HCT116 (cell line): ENCODE measurements around the gene GOSR1. TPM values are rescaled to one million over a fixed set of nuclear protein-coding genes. Genes with fewer than 3 reads are reported as not detected.
A peak's percentile ranks its signal among the peaks of the same experiment; 100 is the strongest.
"Not testable (repeated sequence)": the region's sequence is repeated elsewhere in the genome, so short reads cannot be mapped to it uniquely, and the experiment has no call there.

Experiments
- ATAC-seq: fragments of 200-7000 bp; cut with Tn5 transposase; 2 replicates; pipeline ENCODE4 v1.9.1; 2020; ENCODE audit warnings: mild to moderate bottlenecking, moderate library complexity
- BruUV-seq: library from RNA; stranded (reverse); fragments of 400-500 nt; replicated peaks from 2 replicates; lab custom pipeline; 2021; lab: Mats Ljungman, UMichigan
- CTCF ChIA-PET: fragments of 300-600 bp; sonication (Branson Sonifier 250); formaldehyde crosslinking; loops from one replicate; lab custom pipeline; 2021; ENCODE audit warnings: antibody characterized with exemption; lab: Charles Lee
- POLR2A ChIA-PET: fragments of 300-600, 350-600 bp; sonication (Branson Sonifier 250); formaldehyde crosslinking; loops from one replicate; lab custom pipeline; 2021; ENCODE audit warnings: antibody characterized with exemption; lab: Charles Lee
- RAD21 ChIA-PET, 2 experiments: fragments of 300-600 bp; sonication (Branson Sonifier 250); formaldehyde crosslinking; loops; one replicate each; lab custom pipeline; 2023; ENCODE audit warnings: low total read pairs in 2 of 2; ENCODE audit not compliant: uncharacterized antibody in 2 of 2, unreplicated experiment in 2 of 2, low non-redundant PET in 1 of 2; lab: Charles Lee
- DNase-seq: peaks from one replicate; pipeline ENCODE4 v3.0.0-alpha.2; 2010; ENCODE audit warnings: low read depth, low spot score
- H2AFZ ChIP-seq: fragments of 200-600 bp; shearing (Covaris generic), sonication (generic); 2 replicates; pipeline ENCODE4 v1.6.1; 2017; ENCODE audit warnings: low read depth, mixed run types, mixed read lengths, antibody characterized with exemption, low read length; ENCODE audit not compliant: poor library complexity, severe bottlenecking
- H3K27ac ChIP-seq: 2 replicates; pipeline ENCODE4 v1.5.1; 2012; ENCODE audit warnings: low read depth, low read length
- H3K27me3 ChIP-seq: fragments of 200-600 bp; sonication (generic); 2 replicates; pipeline ENCODE4 v1.6.1; 2016; ENCODE audit warnings: mixed run types, low read length, mixed read lengths; ENCODE audit not compliant: insufficient read depth
- H3K36me3 ChIP-seq, 2 experiments: fragments of 200-500 bp in 1 of 2; fragments of 200-600 bp in 1 of 2; sonication (Bioruptor generic) in 1 of 2; sonication (generic) in 1 of 2; 2 replicates each; pipeline versions ENCODE4 v1.5.1 to v1.6.1; 2014 to 2016; ENCODE audit warnings: low read length in 2 of 2, inconsistent platforms in 1 of 2, mixed read lengths in 1 of 2, mixed run types in 1 of 2; ENCODE audit not compliant: insufficient read depth in 2 of 2, control insufficient read depth in 1 of 2
- H3K4me1 ChIP-seq, 2 experiments: fragments of 200-600 bp in 1 of 2; sonication (generic) in 1 of 2; 2 replicates each; pipeline versions ENCODE4 v1.5.1 to v1.6.1; 2012 to 2017; ENCODE audit warnings: low read length in 2 of 2, inconsistent platforms in 1 of 2, mild to moderate bottlenecking in 1 of 2, mixed read lengths in 1 of 2, mixed run types in 1 of 2, moderate library complexity in 1 of 2; ENCODE audit not compliant: insufficient read depth in 2 of 2, control insufficient read depth in 1 of 2
- H3K4me2 ChIP-seq: fragments of 200-600 bp; sonication (generic); 2 replicates; pipeline ENCODE4 v1.6.1; 2017; ENCODE audit warnings: mixed run types, low read length, mixed read lengths
- H3K4me3 ChIP-seq, 2 experiments: fragments of 200-600 bp in 1 of 2; sonication (generic) in 1 of 2; replicated peaks in 1 of 2; 2 replicates each; pipeline ENCODE4 v1.5.1; 2011 to 2016; ENCODE audit warnings: low read length in 2 of 2, control low read depth in 1 of 2, low read depth in 1 of 2, mild to moderate bottlenecking in 1 of 2, mixed read lengths in 1 of 2, mixed run types in 1 of 2
- H3K79me2 ChIP-seq: fragments of 200-600 bp; sonication (generic); 2 replicates; pipeline ENCODE4 v1.6.1; 2017; ENCODE audit warnings: mild to moderate bottlenecking, mixed run types, low read length, moderate library complexity, mixed read lengths; ENCODE audit not compliant: insufficient read depth
- H3K9ac ChIP-seq: fragments of 200-600 bp; sonication (generic); 2 replicates; pipeline ENCODE4 v1.6.1; 2016; ENCODE audit warnings: low read length, mixed read lengths
- H3K9me2 ChIP-seq: fragments of 200-600 bp; sonication (generic), shearing (Covaris generic); 2 replicates; pipeline ENCODE4 v1.6.1; 2017; ENCODE audit warnings: mixed run types, mild to moderate bottlenecking, moderate library complexity; ENCODE audit not compliant: insufficient read depth
- H3K9me3 ChIP-seq, 2 experiments: fragments of 200-500 bp in 1 of 2; fragments of 200-600 bp in 1 of 2; sonication (Bioruptor generic) in 1 of 2; sonication (generic) in 1 of 2; 2 replicates each; pipeline ENCODE4 v1.6.1; 2014 to 2017; ENCODE audit warnings: low read length in 2 of 2, mixed read lengths in 2 of 2, inconsistent platforms in 1 of 2, low read depth in 1 of 2, mild to moderate bottlenecking in 1 of 2, mixed run types in 1 of 2, moderate library complexity in 1 of 2; ENCODE audit not compliant: control insufficient read depth in 1 of 2, insufficient read depth in 1 of 2
- H4K20me1 ChIP-seq: fragments of 200-600 bp; sonication (generic), shearing (Covaris generic); 2 replicates; pipeline ENCODE4 v1.6.1; 2017; ENCODE audit warnings: mixed run types, mild to moderate bottlenecking, moderate library complexity; ENCODE audit not compliant: insufficient read depth
- ATF3 ChIP-seq: IDR thresholded peaks from 2 replicates; pipeline ENCODE4 v1.6.1; 2012
- CTCF ChIP-seq, 3 experiments: fragments of 200-600 bp in 1 of 3; sonication (generic) in 1 of 3; IDR thresholded peaks in 2 of 3; conservative IDR thresholded peaks in 1 of 3; 2 replicates each; pipeline ENCODE4 v1.5.1; 2012 to 2017; ENCODE audit warnings: low read depth in 2 of 3, low read length in 2 of 3, antibody characterized with exemption in 1 of 3, borderline replicate concordance in 1 of 3, control low read depth in 1 of 3, mild to moderate bottlenecking in 1 of 3, mixed read lengths in 1 of 3, mixed run types in 1 of 3, moderate library complexity in 1 of 3; ENCODE audit not compliant: insufficient read depth in 1 of 3
- EGR1 ChIP-seq: IDR thresholded peaks from 2 replicates; pipeline ENCODE4 v1.6.1; 2012; ENCODE audit warnings: low read depth
- ELF1 ChIP-seq: IDR thresholded peaks from 2 replicates; pipeline ENCODE4 v1.6.1; 2012; ENCODE audit warnings: low read depth, borderline replicate concordance
- EZH2phosphoT487 ChIP-seq: fragments of 200-600 bp; IDR thresholded peaks from 2 replicates; pipeline ENCODE4 v1.6.1; 2018; ENCODE audit warnings: antibody characterized with exemption, borderline replicate concordance
- JUND ChIP-seq: IDR thresholded peaks from 2 replicates; pipeline ENCODE4 v1.6.1; 2012
- POLR2A ChIP-seq: IDR thresholded peaks from 2 replicates; pipeline ENCODE4 v1.7.0; 2011; ENCODE audit warnings: borderline replicate concordance; ENCODE audit not compliant: insufficient read depth, insufficient read length; ENCODE audit errors: extremely low read depth
- SP1 ChIP-seq: IDR thresholded peaks from 2 replicates; pipeline ENCODE4 v1.6.1; 2012; ENCODE audit warnings: low read depth
- SRF ChIP-seq: IDR thresholded peaks from 2 replicates; pipeline ENCODE4 v1.6.1; 2012; ENCODE audit warnings: low read depth
- ZFX ChIP-seq: fragments of 450-650 bp; IDR thresholded peaks from 2 replicates; pipeline ENCODE4 v1.6.1; 2017
- ZNF274 ChIP-seq: fragments of 200-500 bp; sonication (Bioruptor generic); IDR thresholded peaks from 2 replicates; pipeline ENCODE4 v1.6.1; 2014; ENCODE audit warnings: mild to moderate bottlenecking, low read depth, low read length, inconsistent platforms
- intact Hi-C: fragments of 100-400 bp; cut with micrococcal nuclease; formaldehyde crosslinking; loops from 2 replicates; pipeline ENCODE4 v1.10.0; 2022
- total RNA-seq: library from RNA; stranded (reverse); gene quantifications from one replicate; pipeline ENCODE4 v1.2.1, GENCODE V29; 2021; ENCODE audit not compliant: unreplicated experiment

Gene GOSR1
- total RNA-seq, 1 experiment from 2014 or later = 48.8 TPM

GRCh38 chr17:30551996-30552339 is 74.8 kb downstream of the GOSR1 start:
- no peak for ATAC-seq
- no peaks in the 10 kb centered on the region for H3K36me3 ChIP-seq
- no peak overlapping the region for H3K27ac ChIP-seq
- intact Hi-C loops = loop anchor here (5.0 kb wide), 1 partner anchor 210 kb away; no protein-coding TSS in a partner anchor
- no peaks in the 10 kb centered on the region for H3K27me3 ChIP-seq
- no peak overlapping the region for H3K9ac ChIP-seq
- RAD21 ChIA-PET = no interaction called here
- no peaks in the 10 kb centered on the region for H3K9me2 ChIP-seq
- DNase-seq = no peak
- POLR2A ChIA-PET = no interaction called here
- H3K79me2 ChIP-seq = no peaks in the 10 kb centered on the region
- no peaks in the 10 kb centered on the region for H4K20me1 ChIP-seq
- H3K4me3 ChIP-seq = no peak overlapping the region
- H3K9me3 ChIP-seq = no peaks in the 10 kb centered on the region
- H2AFZ ChIP-seq = no peak overlapping the region
- CTCF ChIA-PET = no interaction called here
- BruUV-seq = no TSS peak
- TF ChIP-seq EGR1 (no peak), ATF3 (no peak), SP1 (no peak), JUND (no peak)
- H3K4me2 ChIP-seq = 0 out of 2 replicates have a peak overlapping the region, but pooled peaks have one; percentile 74
- H3K4me1 ChIP-seq = peaks cover 17 to 24% of the 10 kb centered on the region in 2 experiments

GRCh38 chr17:30552994-30553566 is 75.9 kb downstream of the GOSR1 start:
- Histone ChIP-seq H3K36me3 (no peaks in the 10 kb centered on the region), H3K9me3 (no peaks in the 10 kb centered on the region), H3K9ac (no peak overlapping the region), H3K4me2 (no peak overlapping the region), H3K27me3 (no peaks in the 10 kb centered on the region), H4K20me1 (no peaks in the 10 kb centered on the region), H3K9me2 (no peaks in the 10 kb centered on the region), H3K27ac (no peak overlapping the region), H3K79me2 (no peaks in the 10 kb centered on the region), H3K4me1 (peaks cover 17 to 24% of the 10 kb centered on the region in 2 experiments), H3K4me3 (no peak overlapping the region), H2AFZ (no peak overlapping the region)
- ATAC-seq (no peak), DNase-seq (no peak)
- intact Hi-C loops = loop anchor here (5.0 kb wide), 1 partner anchor 211 kb away; no protein-coding TSS in a partner anchor
- BruUV-seq = no TSS peak
- POLR2A ChIA-PET = no interaction called here
- RAD21 ChIA-PET = no interaction called here
- TF ChIP-seq SRF = no peak
- TF ChIP-seq ZFX = no peak
- TF ChIP-seq ZNF274 = no peak
- TF ChIP-seq ELF1 = no peak
- no peak for TF ChIP-seq EZH2phosphoT487
- TF ChIP-seq CTCF (IDR thresholded peaks at IDR 0.05 in 2 of 3, conservative IDR thresholded peaks at IDR 0.05 in 1 of 3; ENCODE audit: borderline replicate concordance in 1 of 3, insufficient read depth in 1 of 3, low read depth in 2 of 3, low read length in 2 of 3) = no peak
- no peak for TF ChIP-seq ATF3
- TF ChIP-seq POLR2A = no peak
- CTCF ChIA-PET = no interaction called here

- H3K4me2 ChIP-seq, ATAC-seq, BruUV-seq, H3K79me2 ChIP-seq, RAD21 ChIA-PET, H4K20me1 ChIP-seq, H3K9ac ChIP-seq, H2AFZ ChIP-seq, H3K27me3 ChIP-seq, POLR2A ChIA-PET, H3K9me3 ChIP-seq, H3K4me3 ChIP-seq, DNase-seq, H3K27ac ChIP-seq, H3K9me2 ChIP-seq, H3K36me3 ChIP-seq: not testable (repeated sequence)
- CTCF ChIA-PET = interaction anchor here (0.7 kb wide), 1 partner anchor 215 kb away, joined by 3 read pairs; no protein-coding TSS in a partner anchor
- H3K4me1 ChIP-seq = peaks cover 17 to 24% of the 10 kb centered on the region in 2 experiments
- intact Hi-C loops = loop anchor here (2.0 to 5.0 kb wide), 2 partner anchors 77 to 212 kb away; partner anchors contain the start of gene GOSR1
Measured at GRCh38 chr17:30553823-30554440, 76.7 kb downstream of the GOSR1 start.
